Upper lobe of left lung (tissue), 6 donors: ENCODE results near the gene PLSCR1. TPM values are rescaled to one million over a fixed set of nuclear protein-coding genes. Genes with fewer than 3 reads are reported as not detected.

ENCODE experiments used
- ATAC-seq, 2 donors: fragments of 200-7000 bp; cut with Tn5 transposase; one replicate each; pipeline ENCODE4 v1.9.1; 2022; ENCODE audit warnings: mild to moderate bottlenecking in 2 of 2, moderate library complexity in 2 of 2; ENCODE audit not compliant: low FRiP score in 2 of 2
- DNase-seq, 2 donors: peaks; one replicate each; pipeline ENCODE4 v3.0.0-alpha.2; 2019 to 2020
- H3K27ac ChIP-seq, 4 donors: fragments of 200-600 bp; sonication (generic); one replicate each; pipeline ENCODE4 v1.5.1; 2016 to 2019
- H3K27me3 ChIP-seq, 4 donors: fragments of 200-600 bp; sonication (generic); one replicate each; pipeline ENCODE4 v1.5.1; 2017 to 2019
- H3K36me3 ChIP-seq, 4 donors: fragments of 200-600 bp; sonication (generic); one replicate each; pipeline ENCODE4 v1.5.1; 2016 to 2019
- H3K4me1 ChIP-seq, 4 donors: fragments of 200-600 bp; sonication (generic); one replicate each; pipeline ENCODE4 v1.5.1; 2018 to 2019
- H3K4me3 ChIP-seq, 4 donors: fragments of 200-600 bp; sonication (generic); one replicate each; pipeline ENCODE4 v1.5.1; 2017 to 2019; ENCODE audit warnings: mild to moderate bottlenecking in 2 of 4, moderate library complexity in 1 of 4
- H3K9me3 ChIP-seq, 4 donors: fragments of 200-600 bp; sonication (generic); one replicate each; pipeline ENCODE4 v1.5.1; 2018 to 2019
- CTCF ChIP-seq, 6 experiments: fragments of 450-650 bp in 4 of 6; fragments of 200-600 bp in 2 of 6; sonication (generic) in 2 of 6; IDR thresholded peaks; one replicate each; pipeline ENCODE4 v1.5.1; 2016 to 2019; ENCODE audit warnings: antibody characterized with exemption in 6 of 6
- EP300 ChIP-seq, 4 donors: sonication (generic); formaldehyde crosslinking; IDR thresholded peaks; one replicate each; pipeline ENCODE4 v1.5.1; 2017; ENCODE audit warnings: antibody characterized with exemption in 4 of 4, control low read depth in 2 of 4
- POLR2A ChIP-seq, 4 donors: fragments of 450-650 bp; IDR thresholded peaks; one replicate each; pipeline ENCODE4 v1.5.1; 2016 to 2017; ENCODE audit warnings: antibody characterized with exemption in 4 of 4, mild to moderate bottlenecking in 2 of 4
- POLR2AphosphoS5 ChIP-seq, 2 donors: sonication (generic); formaldehyde crosslinking; IDR thresholded peaks; one replicate each; pipeline ENCODE4 v1.5.1; 2017; ENCODE audit warnings: antibody characterized with exemption in 2 of 2
- WGBS, 2 donors: methylation state at CpG; one replicate each; pipeline ENCODE4 v1.1.5; 2017 to 2018; 5-methylcytosine and 5-hydroxymethylcytosine counted together
- total RNA-seq, 6 donors: library from RNA; depleted of rRNA in 4 of 6; stranded (reverse); fragments of >200 nt in 4 of 6; gene quantifications; one replicate each; pipeline versions ENCODE4 v1.1.0 to v1.2.1, GENCODE V29; 2016 to 2021
- donor health status: DM: no; HTN: no; CAD: no; lungs with moderate emphysema.
- donor health status: DM: no; HTN: yes; CAD: no; lungs with severe emphysema.

Gene PLSCR1
- total RNA-seq, 6 donors from 2014 or later = 77.4 to 173 (median 97.0) TPM

- Histone ChIP-seq H3K9me3 (no peaks in the 10 kb centered on the region), H3K27me3 (no peaks in the 10 kb centered on the region), H3K4me3 (no peak overlapping the region), H3K4me1 (peaks cover 0 to 13% (median 4%) of the 10 kb centered on the region in 4 donors), H3K36me3 (no peaks in the 10 kb centered on the region), H3K27ac (peak overlapping the region in 1 of 4 donors; percentile 3)
- no peak for DNase-seq
- ATAC-seq = no peak
- TF ChIP-seq EP300 (IDR thresholded peaks at IDR 0.05) (no peak), CTCF (IDR thresholded peaks at IDR 0.05) (no peak), POLR2AphosphoS5 (IDR thresholded peaks at IDR 0.05) (no peak), POLR2A (IDR thresholded peaks at IDR 0.05) (no peak)
- 67 to 83% methylated on average over 7 of the region's 7 CpGs for WGBS, 2 donors
Measured at GRCh38 chr3:146554151-146554760, 9.8 kb upstream of the PLSCR1 start.

GRCh38 chr3:146550743-146551510, 6.5 kb upstream of the PLSCR1 start:
- 77 to 88% methylated on average over 5 of the region's 5 CpGs for WGBS, 2 donors
- H3K36me3 ChIP-seq = no peaks in the 10 kb centered on the region
- H3K4me1 ChIP-seq = peaks cover 0 to 13% (median 4%) of the 10 kb centered on the region in 4 donors
- H3K27me3 ChIP-seq = no peaks in the 10 kb centered on the region
- ATAC-seq (peak in 1 of 2 donors; percentile 32), DNase-seq (peak in 1 of 2 donors; percentile 56)
- no peak overlapping the region for H3K4me3 ChIP-seq
- H3K9me3 ChIP-seq = no peaks in the 10 kb centered on the region
- TF ChIP-seq POLR2AphosphoS5 (IDR thresholded peaks at IDR 0.05) (no peak), CTCF (IDR thresholded peaks at IDR 0.05) (no peak), POLR2A (IDR thresholded peaks at IDR 0.05) (no peak), EP300 (IDR thresholded peaks at IDR 0.05) (peak in 1 of 4 donors; percentile 25)
- no peak overlapping the region for H3K27ac ChIP-seq

- TF ChIP-seq CTCF (IDR thresholded peaks at IDR 0.05) (no peak), POLR2AphosphoS5 (IDR thresholded peaks at IDR 0.05) (no peak), EP300 (IDR thresholded peaks at IDR 0.05) (no peak), POLR2A (IDR thresholded peaks at IDR 0.05) (no peak)
- Histone ChIP-seq H3K27me3 (no peaks in the 10 kb centered on the region), H3K27ac (no peak overlapping the region), H3K9me3 (no peaks in the 10 kb centered on the region), H3K4me3 (no peak overlapping the region), H3K36me3 (no peaks in the 10 kb centered on the region), H3K4me1 (peaks cover 2 to 15% (median 5%) of the 10 kb centered on the region in 4 donors)
- no peak for DNase-seq
- ATAC-seq = no peak
Measured at GRCh38 chr3:146550070-146550615, 5.7 kb upstream of the PLSCR1 start.

- Histone ChIP-seq H3K4me3 (no peak overlapping the region), H3K27me3 (no peaks in the 10 kb centered on the region), H3K9me3 (no peaks in the 10 kb centered on the region), H3K4me1 (peaks cover 12 to 26% (median 14%) of the 10 kb centered on the region in 4 donors), H3K36me3 (no peaks in the 10 kb centered on the region), H3K27ac (no peak overlapping the region)
- ATAC-seq (no peak), DNase-seq (no peak)
- no peak for TF ChIP-seq EP300 (IDR thresholded peaks at IDR 0.05)
- TF ChIP-seq CTCF (IDR thresholded peaks at IDR 0.05) = no peak
- no peak for TF ChIP-seq POLR2AphosphoS5 (IDR thresholded peaks at IDR 0.05)
- TF ChIP-seq POLR2A (IDR thresholded peaks at IDR 0.05) = no peak
Measured at GRCh38 chr3:146547235-146547835, 2.9 kb upstream of the PLSCR1 start.
